Measurements from ENCODE around the gene KCNK16.

Gene KCNK16

DNA sequence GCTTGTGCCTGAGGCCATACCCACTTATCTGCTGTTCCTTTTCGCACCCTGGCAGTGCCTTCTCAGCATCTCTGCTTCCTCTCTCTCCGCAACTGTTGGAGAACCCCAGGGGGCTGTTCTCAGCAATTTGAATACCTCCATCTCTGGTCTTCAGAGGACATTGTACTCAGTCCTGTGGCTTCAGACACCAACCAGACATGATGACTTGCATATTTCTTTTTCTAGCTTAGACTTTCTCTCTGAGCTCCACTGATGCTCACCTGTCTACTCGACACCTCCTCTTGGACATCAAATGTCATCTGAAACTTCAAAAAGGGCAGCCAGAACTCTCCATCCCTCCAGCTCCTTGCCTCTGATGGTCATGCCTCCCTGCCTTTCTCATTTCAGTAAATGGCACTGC is 18.9 kb upstream of the KCNK16 start:
- no peak for DNase-seq
- TF ChIP-seq, protein P1, sequence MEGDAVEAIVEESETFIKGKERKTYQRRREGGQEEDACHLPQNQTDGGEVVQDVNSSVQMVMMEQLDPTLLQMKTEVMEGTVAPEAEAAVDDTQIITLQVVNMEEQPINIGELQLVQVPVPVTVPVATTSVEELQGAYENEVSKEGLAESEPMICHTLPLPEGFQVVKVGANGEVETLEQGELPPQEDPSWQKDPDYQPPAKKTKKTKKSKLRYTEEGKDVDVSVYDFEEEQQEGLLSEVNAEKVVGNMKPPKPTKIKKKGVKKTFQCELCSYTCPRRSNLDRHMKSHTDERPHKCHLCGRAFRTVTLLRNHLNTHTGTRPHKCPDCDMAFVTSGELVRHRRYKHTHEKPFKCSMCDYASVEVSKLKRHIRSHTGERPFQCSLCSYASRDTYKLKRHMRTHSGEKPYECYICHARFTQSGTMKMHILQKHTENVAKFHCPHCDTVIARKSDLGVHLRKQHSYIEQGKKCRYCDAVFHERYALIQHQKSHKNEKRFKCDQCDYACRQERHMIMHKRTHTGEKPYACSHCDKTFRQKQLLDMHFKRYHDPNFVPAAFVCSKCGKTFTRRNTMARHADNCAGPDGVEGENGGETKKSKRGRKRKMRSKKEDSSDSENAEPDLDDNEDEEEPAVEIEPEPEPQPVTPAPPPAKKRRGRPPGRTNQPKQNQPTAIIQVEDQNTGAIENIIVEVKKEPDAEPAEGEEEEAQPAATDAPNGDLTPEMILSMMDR (IDR thresholded peaks at IDR 0.05; ENCODE audit: low read depth, low read length): no peak
- no peak overlapping the region for H3K27ac ChIP-seq

DNA sequence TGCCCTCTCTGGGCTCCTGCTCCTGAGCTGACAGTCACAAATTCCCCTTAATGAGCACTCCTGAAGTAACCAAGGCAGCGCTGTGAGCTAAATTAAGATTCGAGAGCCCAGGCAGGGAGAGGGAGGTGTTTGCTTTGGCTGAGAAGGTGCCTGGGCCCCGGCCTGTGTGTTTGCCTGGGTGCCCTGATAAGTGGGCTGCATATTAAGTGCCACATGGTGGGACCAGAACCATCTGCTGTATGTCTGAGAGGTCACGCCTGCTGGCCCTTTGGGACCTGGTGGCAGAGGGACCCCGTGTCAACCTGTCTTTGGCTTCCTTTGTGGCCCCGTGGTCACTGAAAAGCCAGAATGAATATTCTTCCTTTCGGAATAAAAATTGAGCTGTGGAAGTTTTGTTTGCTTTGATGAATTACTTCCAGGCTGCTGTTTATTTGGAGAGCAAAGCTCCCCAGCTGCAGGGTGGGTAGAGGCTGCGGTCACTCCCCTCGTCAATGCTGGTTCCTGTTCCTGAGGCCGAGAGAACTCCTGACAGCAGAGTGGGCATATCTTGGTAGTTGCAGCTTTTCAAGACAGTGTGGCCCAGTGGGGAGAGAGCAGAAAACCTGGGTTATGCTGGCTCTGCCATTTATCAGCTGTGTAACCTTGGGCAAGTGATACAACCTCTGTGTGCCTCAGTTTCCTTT is 17.5 kb upstream of the KCNK16 start:
- peak; percentile 70 for DNase-seq
- TF ChIP-seq, protein P1 (IDR thresholded peaks at IDR 0.05; ENCODE audit: low read depth, low read length): no peak

More for the DNA sequence above, 18.9 kb upstream of the KCNK16 start:
- Histone ChIP-seq H3K9me3 (ENCODE audit: severe bottlenecking) (no peaks in the 10 kb centered on the region), H3K27me3 (ENCODE audit: insufficient read depth, low read depth, severe bottlenecking) (no peaks in the 10 kb centered on the region), H3K4me3 (ENCODE audit: low read depth, low read length) (no peak overlapping the region), H3K36me3 (no peaks in the 10 kb centered on the region)

DNA sequence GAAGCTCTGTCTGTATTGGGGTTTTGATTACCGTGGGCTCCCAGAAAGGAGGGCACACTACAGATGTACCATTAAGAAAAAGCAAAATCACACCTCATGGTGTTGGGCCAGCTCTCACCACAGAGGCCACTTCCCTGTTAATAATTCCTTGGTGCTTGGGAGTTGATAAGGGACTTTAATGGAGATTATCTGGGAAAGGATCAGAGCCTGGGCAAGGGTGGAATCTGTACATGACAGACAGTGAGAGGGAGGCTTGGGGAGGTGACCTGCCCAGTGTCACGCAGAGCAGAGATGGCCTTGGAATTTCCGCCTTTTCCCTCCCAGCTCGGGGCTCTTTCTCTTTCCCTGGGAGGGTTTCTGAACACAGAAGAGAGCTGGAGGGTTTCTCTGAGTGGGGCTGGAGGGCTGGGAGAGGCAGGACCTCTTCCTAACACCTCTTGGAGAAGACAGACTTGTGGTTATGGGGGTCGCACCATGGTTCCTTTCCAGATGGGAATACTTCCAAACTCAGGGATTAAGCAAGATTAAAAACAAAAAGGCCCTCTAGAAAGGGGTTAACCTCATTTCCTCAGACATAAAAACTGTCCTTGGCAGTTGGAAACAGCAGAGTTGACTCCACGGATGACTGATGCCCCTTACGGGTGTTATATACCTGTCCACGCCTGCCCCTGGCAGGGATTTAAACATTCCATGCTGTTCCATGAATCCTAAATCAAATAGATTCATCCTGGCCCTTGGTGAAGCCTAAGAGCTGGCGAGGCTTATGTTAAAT is 16.8 kb upstream of the KCNK16 start:
- peak; percentile 89 for DNase-seq
- no peaks in the 10 kb centered on the region for H3K27me3 ChIP-seq (ENCODE audit: insufficient read depth, low read depth, severe bottlenecking)
- H3K36me3 ChIP-seq: no peaks in the 10 kb centered on the region
- no peaks in the 10 kb centered on the region for H3K9me3 ChIP-seq (ENCODE audit: severe bottlenecking)
- H3K27ac ChIP-seq: peak overlapping the region; percentile 78
- H3K4me3 ChIP-seq (ENCODE audit: low read depth, low read length): peak overlapping the region; percentile 25
- TF ChIP-seq, protein P1 (IDR thresholded peaks at IDR 0.05; ENCODE audit: low read depth, low read length): no peak

More for the DNA sequence above, 17.5 kb upstream of the KCNK16 start:
- Histone ChIP-seq H3K36me3 (no peaks in the 10 kb centered on the region), H3K27me3 (ENCODE audit: insufficient read depth, low read depth, severe bottlenecking) (no peaks in the 10 kb centered on the region), H3K4me3 (ENCODE audit: low read depth, low read length) (peak overlapping the region; percentile 25), H3K27ac (peak overlapping the region; percentile 78), H3K9me3 (ENCODE audit: severe bottlenecking) (no peaks in the 10 kb centered on the region)

DNA sequence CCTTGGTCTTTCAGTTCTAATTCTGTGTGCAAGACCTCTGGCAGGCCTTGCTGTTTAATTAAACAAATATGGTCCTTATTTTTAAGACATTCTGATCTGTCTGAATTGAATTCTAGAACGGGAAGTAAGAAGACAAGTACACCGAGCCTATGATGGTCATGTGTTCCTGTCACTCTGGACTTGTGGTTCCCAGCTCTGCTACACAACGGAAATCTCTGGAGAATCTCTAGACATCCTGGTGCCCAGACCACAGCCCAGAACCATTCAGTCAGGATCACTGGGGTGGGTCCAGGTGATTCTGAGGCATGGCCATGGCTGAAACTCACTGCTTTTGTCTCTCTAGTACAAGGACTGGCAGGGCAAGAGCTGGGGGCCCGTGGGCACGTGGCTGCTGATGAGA is 15.9 kb upstream of the KCNK16 start:
- no peak overlapping the region for H3K4me3 ChIP-seq (ENCODE audit: low read depth, low read length)
- no peaks in the 10 kb centered on the region for H3K36me3 ChIP-seq
- H3K27ac ChIP-seq: peak overlapping the region; percentile 78; the same call in 1 of the 2 replicates
- no peaks in the 10 kb centered on the region for H3K9me3 ChIP-seq (ENCODE audit: severe bottlenecking)
- no peaks in the 10 kb centered on the region for H3K27me3 ChIP-seq (ENCODE audit: insufficient read depth, low read depth, severe bottlenecking)
- DNase-seq: no peak
- TF ChIP-seq, protein P1 (IDR thresholded peaks at IDR 0.05; ENCODE audit: low read depth, low read length): no peak

DNA sequence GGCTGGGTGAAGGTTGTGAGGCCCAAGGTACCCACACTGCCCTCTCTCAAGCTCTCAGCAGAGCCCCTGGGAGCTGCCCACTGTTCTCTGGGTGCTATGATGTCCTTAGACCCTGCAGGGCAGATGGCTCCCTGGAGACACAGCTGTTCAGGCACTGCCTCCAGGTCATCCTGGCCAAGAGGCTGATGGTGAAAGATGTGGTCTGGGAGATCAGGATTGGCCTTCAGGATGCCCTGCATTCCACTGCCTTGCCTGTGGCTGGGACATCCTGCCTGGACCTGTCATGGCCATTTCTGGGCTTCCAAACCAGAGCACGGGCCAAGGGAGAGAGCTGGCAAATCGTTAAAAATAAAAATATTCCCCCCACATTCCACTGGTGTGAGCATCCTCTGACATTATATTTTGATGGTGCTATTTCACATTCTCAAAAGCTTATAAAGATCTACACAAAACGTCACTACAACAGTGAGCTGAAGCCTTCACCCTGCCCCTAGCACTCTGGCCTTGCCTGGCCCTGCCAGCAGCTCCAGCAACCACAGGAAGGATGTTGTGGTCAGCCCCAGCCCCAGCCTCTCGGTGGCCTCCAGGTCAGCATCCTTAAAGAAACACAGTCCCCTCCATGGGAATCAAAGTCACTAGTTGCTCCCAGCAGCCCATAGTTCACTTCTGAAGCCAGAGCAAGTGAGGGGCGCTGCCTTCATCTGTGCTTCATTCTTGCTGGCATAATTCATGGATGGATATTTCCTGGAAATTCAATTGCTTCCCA is 13.5 kb upstream of the KCNK16 start:
- DNase-seq: no peak
- Histone ChIP-seq H3K4me3 (ENCODE audit: low read depth, low read length) (no peak overlapping the region), H3K9me3 (ENCODE audit: severe bottlenecking) (no peaks in the 10 kb centered on the region), H3K36me3 (no peaks in the 10 kb centered on the region), H3K27me3 (ENCODE audit: insufficient read depth, low read depth, severe bottlenecking) (no peaks in the 10 kb centered on the region), H3K27ac (no peak overlapping the region)
- TF ChIP-seq, protein P1 (IDR thresholded peaks at IDR 0.05; ENCODE audit: low read depth, low read length): no peak

All from WERI-Rb-1 (cell line).